HG03064 (cell line): ENCODE measurements around the gene ITFG1.
"Not testable (repeated sequence)": the region's sequence is repeated elsewhere in the genome, so short reads cannot be mapped to it uniquely, and the experiment has no call there.

Experiments used
- ATAC-seq: cut with Tn5 transposase; IDR thresholded peaks from one replicate; pipeline ENCODE4 v1.9.1; 2021; ENCODE audit warnings: low read depth; ENCODE audit not compliant: unreplicated experiment

The ITFG1 gene

GRCh38 chr16:47475786-47476185 lies 14.9 kb upstream of the ITFG1 start:
- no peak for ATAC-seq

DNA sequence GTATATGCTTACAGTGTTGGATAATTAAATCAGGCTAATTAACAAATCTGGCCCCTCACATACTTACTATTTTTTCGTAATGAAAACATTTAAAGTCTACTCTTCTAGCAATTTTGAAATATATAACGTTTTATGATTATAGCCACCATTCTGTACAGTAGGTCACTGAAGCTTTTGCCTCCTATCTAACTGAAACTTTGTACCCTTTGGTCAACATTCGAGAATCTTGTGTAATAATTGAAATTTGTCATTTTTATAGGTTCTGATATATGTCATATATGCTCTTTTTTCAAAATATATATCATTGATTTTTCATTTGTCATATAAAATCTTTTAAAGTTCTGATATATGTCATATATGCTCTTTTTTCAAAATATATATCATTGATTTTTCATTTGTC lies 12.9 kb upstream of the ITFG1 start:
- no peak for ATAC-seq

DNA sequence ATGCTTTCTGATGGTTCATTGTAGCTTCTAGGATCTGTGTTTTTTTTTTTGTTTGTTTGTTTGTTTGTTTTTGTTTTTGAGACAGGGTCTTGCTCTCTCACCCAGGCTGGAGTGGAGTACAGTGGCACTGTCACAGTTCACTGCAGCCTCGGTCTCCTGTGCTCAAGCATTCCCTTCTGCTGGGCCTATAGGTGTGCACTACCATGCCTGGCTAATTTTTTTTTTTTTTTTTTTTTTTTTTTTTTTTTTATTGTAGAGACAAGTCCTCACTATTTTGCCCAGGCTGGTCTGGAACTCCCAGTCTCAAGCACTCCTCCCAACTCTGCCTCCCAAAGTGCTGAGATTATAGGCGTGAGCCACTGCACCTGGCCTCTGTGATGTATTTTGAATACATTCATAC lies 12.1 kb upstream of the ITFG1 start:
- ATAC-seq, result not testable (repeated sequence)

GRCh38 chr16:47470810-47471209 lies 9.9 kb upstream of the ITFG1 start:
- no peak for ATAC-seq

- no peak for ATAC-seq
Measured at GRCh38 chr16:47470211-47470610, 9.3 kb upstream of the ITFG1 start.

DNA sequence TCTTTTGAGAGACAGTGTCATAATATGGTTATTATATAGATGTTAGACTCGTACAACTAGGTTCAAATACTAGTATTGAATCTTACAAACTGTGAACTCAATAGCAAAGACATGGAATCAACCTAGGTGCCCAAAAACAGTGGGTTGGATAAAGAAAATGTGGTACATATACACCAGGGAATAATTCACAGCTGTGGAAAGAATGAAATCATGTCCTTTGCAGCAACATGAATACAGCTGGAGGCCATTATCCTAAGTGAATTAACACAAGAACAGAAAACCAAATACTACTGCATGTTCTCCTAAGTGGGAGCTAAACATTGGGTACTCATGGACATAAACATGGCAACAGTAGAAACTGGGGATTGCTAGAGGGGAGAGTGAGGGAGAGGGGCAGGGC lies 8.4 kb upstream of the ITFG1 start:
- ATAC-seq, result no peak

- ATAC-seq, result not testable (repeated sequence)
Measured at GRCh38 chr16:47468070-47468689, 7.3 kb upstream of the ITFG1 start.

- ATAC-seq, result no peak
Measured at GRCh38 chr16:47467501-47467900, 6.6 kb upstream of the ITFG1 start.

GRCh38 chr16:47465919-47466630 lies 5.2 kb upstream of the ITFG1 start:
- ATAC-seq, result no peak

- ATAC-seq, result no peak
Measured at GRCh38 chr16:47463771-47464624, 3.1 kb upstream of the ITFG1 start.

DNA sequence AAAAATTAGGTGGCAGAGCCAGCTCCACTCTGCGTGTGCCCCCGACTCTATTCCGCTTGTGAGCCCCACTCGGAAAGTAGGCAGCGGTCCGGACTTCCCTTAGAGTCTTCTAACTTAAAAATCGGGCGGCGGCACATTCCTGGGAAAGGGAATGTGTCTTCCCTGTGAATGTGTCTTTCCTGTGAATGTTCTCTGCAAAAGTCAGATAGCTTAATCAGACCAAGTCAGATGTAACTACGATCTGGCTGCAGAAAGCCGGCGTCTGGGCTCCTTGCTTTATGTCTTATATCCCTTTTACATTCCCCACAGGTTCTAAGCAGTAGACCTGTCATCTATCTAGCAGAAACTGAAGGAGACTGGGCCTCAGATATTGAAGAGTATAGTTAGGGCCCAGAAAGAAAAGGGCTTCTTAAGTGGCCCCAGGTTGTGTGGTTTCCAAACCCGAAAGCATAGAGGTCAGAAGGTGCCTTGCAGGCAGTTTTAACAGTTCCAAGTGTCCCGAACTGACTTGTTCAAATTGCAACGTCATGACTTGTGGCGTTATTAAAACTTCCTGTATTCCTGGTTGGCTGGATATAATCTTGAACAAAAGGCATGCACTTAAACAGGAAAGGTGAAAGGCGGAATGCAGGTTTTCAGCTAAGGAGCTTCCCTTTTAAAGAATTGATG lies 869 bp upstream of the ITFG1 start:
- no peak for ATAC-seq

DNA sequence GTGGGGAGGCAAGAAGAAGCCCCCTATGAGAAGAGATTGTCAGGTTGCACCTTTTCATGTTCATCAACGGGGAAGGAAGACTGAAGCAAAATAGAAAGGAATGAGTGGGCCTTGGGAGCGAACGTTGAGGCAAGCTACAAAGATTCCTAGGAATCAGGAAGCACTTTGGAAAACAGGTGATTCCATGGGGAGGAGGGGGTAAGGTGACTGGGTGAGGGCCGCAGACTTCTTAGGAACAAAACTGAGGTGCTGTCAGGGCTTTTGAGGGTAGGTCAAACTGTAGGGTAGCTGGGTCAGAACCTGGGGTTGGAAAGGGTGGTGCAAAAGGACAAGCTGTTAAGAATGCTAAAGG lies 528 bp downstream of the ITFG1 start:
- ATAC-seq, result no peak

DNA sequence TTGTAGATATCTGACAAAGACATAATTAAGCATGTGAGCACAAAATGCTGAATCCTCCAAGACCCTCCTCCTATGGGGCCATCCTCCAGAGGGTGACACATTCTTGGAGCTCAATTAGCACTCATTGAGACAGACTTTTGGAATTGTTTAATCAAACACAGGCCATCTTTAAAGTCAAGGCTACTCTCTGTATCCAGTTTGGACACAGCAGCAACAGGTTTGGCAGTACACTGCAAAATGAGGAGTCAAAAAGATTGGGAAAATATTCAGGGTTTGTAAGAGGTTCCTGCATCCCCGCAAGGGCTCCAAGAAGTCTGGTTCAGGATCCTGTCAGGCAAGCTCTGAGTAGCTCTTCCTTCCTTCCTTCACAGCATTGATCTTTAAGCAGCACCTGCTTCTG lies 1.3 kb downstream of the ITFG1 start:
- ATAC-seq, result no peak

DNA sequence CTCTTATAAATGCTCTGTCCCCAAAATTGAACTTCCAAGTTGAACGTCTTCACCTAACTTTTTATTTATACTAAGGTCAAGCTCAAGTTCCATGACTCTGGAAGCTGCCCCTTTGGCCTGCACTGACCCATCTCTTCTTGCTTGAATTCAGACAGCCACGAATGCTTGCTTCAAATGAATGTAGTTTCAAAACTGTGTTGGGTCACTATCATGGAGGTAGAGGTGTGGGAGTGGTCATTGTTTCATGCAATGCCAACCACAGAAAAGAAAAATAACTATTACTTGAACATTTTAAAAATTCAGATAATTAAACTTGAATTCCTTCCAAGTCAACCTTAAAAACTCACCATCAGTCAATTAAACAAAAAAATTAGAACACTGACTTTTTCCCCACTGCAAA lies 2.5 kb downstream of the ITFG1 start:
- ATAC-seq, result no peak

GRCh38 chr16:47449788-47450187 lies 11.1 kb downstream of the ITFG1 start:
- ATAC-seq, result no peak

DNA sequence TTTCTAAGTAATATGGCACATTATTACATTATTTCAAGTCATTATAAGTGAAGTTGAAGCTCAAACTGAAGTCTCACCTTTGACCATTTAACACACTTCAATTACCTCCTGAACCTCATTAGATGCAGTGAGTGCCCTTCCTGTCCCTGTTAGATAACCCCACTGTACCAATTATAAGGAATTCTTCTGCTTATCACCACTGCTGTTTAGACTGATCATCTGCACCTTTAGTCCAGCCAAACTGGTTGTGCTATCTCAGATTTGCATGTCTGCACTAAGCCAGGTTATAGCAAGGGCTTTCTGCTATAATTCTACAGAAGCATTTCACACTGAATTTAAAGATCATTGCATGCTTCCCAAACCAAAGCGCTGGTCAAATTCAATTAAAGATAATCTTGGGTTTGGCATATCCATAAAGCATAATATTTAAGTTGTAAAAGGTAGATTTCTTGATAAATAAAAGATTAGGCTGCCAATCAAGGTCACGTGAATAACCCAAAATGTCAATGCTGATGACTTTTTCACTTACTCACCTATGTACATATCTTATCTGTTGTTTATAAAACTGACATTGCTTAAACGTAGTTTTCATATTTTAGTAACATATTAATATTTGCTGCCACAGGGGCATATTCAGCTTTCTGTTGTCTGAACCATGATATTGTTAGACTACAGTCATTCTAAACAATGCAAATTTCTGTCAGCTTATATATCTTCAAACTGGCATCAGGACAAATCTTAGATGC lies 11.9 kb downstream of the ITFG1 start:
- ATAC-seq, result no peak

- no peak for ATAC-seq
Measured at GRCh38 chr16:47446431-47446830, 14.4 kb downstream of the ITFG1 start.

DNA sequence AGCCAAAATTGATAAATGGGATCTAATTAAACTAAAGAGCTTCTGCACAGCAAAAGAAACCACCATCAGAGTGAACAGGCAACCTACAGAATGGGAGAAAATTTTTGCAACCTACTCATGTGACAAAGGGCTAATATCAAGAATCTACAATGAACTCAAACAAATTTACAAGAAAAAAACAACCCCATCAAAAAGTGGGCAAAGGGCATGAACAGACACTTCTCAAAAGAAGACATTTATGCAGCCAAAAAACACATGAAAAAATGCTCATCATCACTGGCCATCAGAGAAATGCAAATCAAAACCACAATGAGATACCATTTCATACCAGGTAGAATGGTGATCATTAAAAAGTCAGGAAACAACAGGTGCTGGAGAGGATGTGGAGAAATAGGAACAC lies 18.0 kb downstream of the ITFG1 start:
- not testable (repeated sequence) for ATAC-seq

DNA sequence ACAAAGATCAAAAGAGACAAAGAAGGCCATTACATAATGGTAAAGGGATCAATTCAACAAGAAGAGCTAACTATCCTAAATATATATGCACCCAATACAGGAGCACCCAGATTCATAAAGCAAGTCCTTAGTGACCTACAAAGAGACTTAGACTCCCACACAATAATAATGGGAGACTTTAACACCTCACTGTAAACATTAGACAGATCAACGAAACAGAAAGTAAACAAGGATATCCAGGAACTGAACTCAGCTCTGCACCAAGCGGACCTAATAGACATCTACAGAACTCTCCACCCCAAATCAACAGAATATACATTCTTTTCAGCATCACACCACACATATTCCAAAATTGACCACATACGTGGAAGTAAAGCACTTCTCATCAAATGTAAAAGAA lies 20.8 kb downstream of the ITFG1 start:
- ATAC-seq, result not testable (repeated sequence)

DNA sequence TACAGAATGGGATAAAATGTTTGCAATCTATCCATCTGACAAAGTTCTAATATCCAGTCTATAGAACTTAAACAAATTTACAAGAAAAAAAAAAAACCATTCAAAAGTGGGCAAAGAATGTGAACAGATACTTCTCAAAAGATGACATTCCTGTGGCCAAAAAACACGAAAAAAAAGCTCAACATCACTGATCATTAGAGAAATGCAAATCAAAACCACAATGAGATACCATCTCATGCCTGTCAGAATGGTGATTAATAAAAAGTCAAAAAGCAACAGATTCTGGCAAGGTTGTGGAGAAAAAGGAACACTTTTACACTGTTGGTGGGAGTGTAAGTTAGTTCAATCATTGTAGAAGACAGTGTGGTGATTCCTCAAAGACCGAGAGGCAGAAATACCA lies 26.6 kb downstream of the ITFG1 start:
- not testable (repeated sequence) for ATAC-seq
